ENCODE data around the gene BACH1.

The BACH1 gene

GRCh38 chr21:29302359-29302875 is 3.7 kb downstream of the BACH1 start:
- TF ChIP-seq CTCF (IDR thresholded peaks at IDR 0.05; ENCODE audit: low read depth, low read length) = no peak
- no peak for DNase-seq (ENCODE audit: extremely low read depth, low read depth)

- no peak for TF ChIP-seq CTCF (IDR thresholded peaks at IDR 0.05; ENCODE audit: low read depth, low read length)
- DNase-seq (ENCODE audit: extremely low read depth, low read depth) = no peak
These were observed 4.6 kb downstream of the BACH1 start for GRCh38 chr21:29303288-29303687.

- TF ChIP-seq CTCF (IDR thresholded peaks at IDR 0.05; ENCODE audit: low read depth, low read length) = no peak
- no peak for DNase-seq (ENCODE audit: extremely low read depth, low read depth)
These were observed 5.9 kb downstream of the BACH1 start for GRCh38 chr21:29304597-29304996.

GRCh38 chr21:29305068-29305467 is 6.3 kb downstream of the BACH1 start:
- no peak for DNase-seq (ENCODE audit: extremely low read depth, low read depth)
- no peak for TF ChIP-seq CTCF (IDR thresholded peaks at IDR 0.05; ENCODE audit: low read depth, low read length)

- DNase-seq (ENCODE audit: extremely low read depth, low read depth) = no peak
- no peak for TF ChIP-seq CTCF (IDR thresholded peaks at IDR 0.05; ENCODE audit: low read depth, low read length)
These were observed 6.8 kb downstream of the BACH1 start for GRCh38 chr21:29305561-29305960.

- no peak for DNase-seq (ENCODE audit: extremely low read depth, low read depth)
- TF ChIP-seq CTCF (IDR thresholded peaks at IDR 0.05; ENCODE audit: low read depth, low read length) = no peak
These were observed 8.2 kb downstream of the BACH1 start for GRCh38 chr21:29306920-29307319.

GRCh38 chr21:29307718-29308455 is 9.2 kb downstream of the BACH1 start:
- no peak for DNase-seq (ENCODE audit: extremely low read depth, low read depth)
- no peak for TF ChIP-seq CTCF (IDR thresholded peaks at IDR 0.05; ENCODE audit: low read depth, low read length)

Data from AG09319 (cell line).